ENCODE data around the gene LANCL2.
"Not testable (repeated sequence)": the region's sequence is repeated elsewhere in the genome, so short reads cannot be mapped to it uniquely, and the experiment has no call there.

LANCL2 gene

GRCh38 chr7:55463686-55464262, 98.6 kb downstream of the LANCL2 start:
- H3K4me3 Mint-ChIP-seq, result no peak overlapping the region
- H3K36me3 Mint-ChIP-seq, result peaks cover 46% of the 10 kb centered on the region
- peaks cover 24% of the 10 kb centered on the region for H3K9me3 Mint-ChIP-seq
- H3K4me1 Mint-ChIP-seq, result peaks cover 70% of the 10 kb centered on the region
- H3K27ac Mint-ChIP-seq, result peak overlapping the region; percentile 46
- H3K27me3 Mint-ChIP-seq, result no peaks in the 10 kb centered on the region

DNA sequence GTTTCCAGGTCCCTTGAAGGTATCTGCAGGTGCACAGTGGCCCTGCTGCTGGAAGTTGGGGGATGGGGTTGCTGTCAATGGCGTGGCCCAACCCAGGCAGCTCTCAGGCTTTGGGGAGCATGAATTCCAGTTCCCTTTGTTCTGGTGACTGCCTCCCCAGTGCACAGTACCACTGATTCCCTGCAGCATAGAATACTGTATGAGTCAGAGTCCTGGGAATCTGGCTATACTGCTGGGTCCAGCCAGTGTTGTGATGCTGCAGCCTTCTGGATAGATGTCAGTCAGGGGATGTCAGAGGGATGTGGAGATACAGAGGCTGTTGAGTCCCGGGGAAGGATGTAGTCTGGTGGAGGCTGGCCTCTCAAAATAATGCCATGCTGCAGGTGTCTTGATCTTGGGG, 99.3 kb downstream of the LANCL2 start:
- Mint-ChIP-seq H3K4me1 (peaks cover 70% of the 10 kb centered on the region), H3K9me3 (peaks cover 21% of the 10 kb centered on the region), H3K27me3 (no peaks in the 10 kb centered on the region), H3K36me3 (peaks cover 39% of the 10 kb centered on the region), H3K27ac (no peak overlapping the region), H3K4me3 (no peak overlapping the region)

DNA sequence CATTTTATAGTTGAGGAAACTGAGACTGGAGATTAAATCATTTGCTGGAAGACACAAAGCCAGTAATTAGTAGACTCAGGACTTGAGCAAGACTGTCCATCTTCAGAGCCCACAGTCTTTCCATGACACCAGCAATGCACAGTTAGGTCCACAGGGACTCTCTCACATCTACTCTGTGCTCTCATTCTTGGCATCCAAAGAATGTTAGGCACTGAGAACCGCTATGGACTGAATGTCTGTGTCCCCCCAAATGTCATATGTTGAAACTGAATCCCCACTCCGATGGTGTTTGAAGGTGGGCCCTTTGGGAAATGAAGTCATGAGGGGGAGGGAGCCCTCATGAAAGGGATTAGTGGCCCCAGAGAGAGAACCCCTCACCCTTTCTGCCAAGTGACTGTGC, 100.6 kb downstream of the LANCL2 start:
- peaks cover 78% of the 10 kb centered on the region for H3K4me1 Mint-ChIP-seq
- peak overlapping the region; percentile 19 for H3K4me3 Mint-ChIP-seq
- H3K27me3 Mint-ChIP-seq, result no peaks in the 10 kb centered on the region
- peaks cover 11% of the 10 kb centered on the region for H3K9me3 Mint-ChIP-seq
- no peak overlapping the region for H3K27ac Mint-ChIP-seq
- H3K36me3 Mint-ChIP-seq, result peaks cover 32% of the 10 kb centered on the region

DNA sequence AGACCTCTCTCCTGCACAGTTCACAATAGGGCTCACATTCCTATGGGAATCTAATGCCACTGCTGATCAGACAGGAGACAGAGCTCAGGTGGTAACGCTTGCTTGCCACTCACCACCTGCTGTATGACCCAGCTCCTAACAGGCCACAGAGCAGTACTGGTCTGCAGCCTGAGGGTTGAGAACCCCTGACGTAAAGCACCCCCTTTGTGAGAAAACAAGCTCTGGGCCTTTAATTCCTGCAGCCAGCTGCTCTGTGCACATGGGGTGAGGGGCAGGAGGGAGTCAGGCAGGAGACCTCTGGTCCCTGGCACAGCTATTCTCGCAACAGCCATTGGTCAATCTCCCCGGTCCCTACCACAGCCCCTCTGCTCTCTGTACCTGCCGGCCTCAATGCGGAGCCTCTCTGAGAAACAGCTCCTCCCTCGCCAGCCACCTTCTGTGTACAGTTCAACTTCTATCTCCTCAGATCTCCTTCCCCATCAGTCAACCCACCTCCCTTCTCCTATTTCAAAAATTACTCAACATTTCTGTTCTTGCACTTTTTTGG, 102.0 kb downstream of the LANCL2 start:
- peaks cover 3% of the 10 kb centered on the region for H3K9me3 Mint-ChIP-seq
- no peak overlapping the region for H3K4me3 Mint-ChIP-seq
- H3K27me3 Mint-ChIP-seq, result no peaks in the 10 kb centered on the region
- peaks cover 30% of the 10 kb centered on the region for H3K36me3 Mint-ChIP-seq
- peak overlapping the region; percentile 79 for H3K27ac Mint-ChIP-seq
- peaks cover 77% of the 10 kb centered on the region for H3K4me1 Mint-ChIP-seq

GRCh38 chr7:55468495-55468894, 103.4 kb downstream of the LANCL2 start:
- Mint-ChIP-seq H3K4me1 (peaks cover 71% of the 10 kb centered on the region), H3K36me3 (peaks cover 23% of the 10 kb centered on the region), H3K27ac (peak overlapping the region; percentile 82), H3K4me3 (peak overlapping the region; percentile 12), H3K27me3 (no peaks in the 10 kb centered on the region), H3K9me3 (no peaks in the 10 kb centered on the region)

DNA sequence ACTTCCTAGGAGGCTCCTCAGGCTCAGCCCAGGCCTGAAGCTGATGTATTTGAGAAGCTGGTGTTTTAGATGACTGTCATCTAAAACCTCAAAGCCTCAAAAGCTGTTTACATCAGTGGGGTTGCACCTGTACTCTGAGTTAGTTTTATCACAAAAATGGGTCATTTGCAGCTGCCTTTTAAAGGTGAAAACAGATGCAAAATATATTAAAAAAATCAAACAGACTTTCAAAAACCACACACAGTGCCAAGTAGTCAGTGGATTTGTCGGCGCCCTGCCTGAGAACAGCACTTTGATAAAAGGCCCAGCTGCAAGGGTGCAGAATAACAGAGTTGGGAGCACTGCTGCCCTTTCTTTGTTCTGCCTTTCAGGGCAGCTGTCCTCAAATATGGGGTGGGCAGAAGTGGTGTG, 104.1 kb downstream of the LANCL2 start:
- H3K9me3 Mint-ChIP-seq, result no peaks in the 10 kb centered on the region
- H3K4me3 Mint-ChIP-seq, result no peak overlapping the region
- peak overlapping the region; percentile 82 for H3K27ac Mint-ChIP-seq
- H3K27me3 Mint-ChIP-seq, result no peaks in the 10 kb centered on the region
- H3K4me1 Mint-ChIP-seq, result peaks cover 78% of the 10 kb centered on the region
- H3K36me3 Mint-ChIP-seq, result peaks cover 20% of the 10 kb centered on the region

GRCh38 chr7:55469721-55470120, 104.6 kb downstream of the LANCL2 start:
- peak overlapping the region; percentile 7 for H3K4me3 Mint-ChIP-seq
- no peaks in the 10 kb centered on the region for H3K27me3 Mint-ChIP-seq
- H3K36me3 Mint-ChIP-seq, result peaks cover 19% of the 10 kb centered on the region
- H3K9me3 Mint-ChIP-seq, result no peaks in the 10 kb centered on the region
- peaks cover 78% of the 10 kb centered on the region for H3K4me1 Mint-ChIP-seq
- peak overlapping the region; percentile 79 for H3K27ac Mint-ChIP-seq

- peak overlapping the region; percentile 57 for H3K4me3 Mint-ChIP-seq
- H3K4me1 Mint-ChIP-seq, result peaks cover 78% of the 10 kb centered on the region
- peak overlapping the region; percentile 92 for H3K27ac Mint-ChIP-seq
- no peaks in the 10 kb centered on the region for H3K27me3 Mint-ChIP-seq
- peaks cover 13% of the 10 kb centered on the region for H3K36me3 Mint-ChIP-seq
- no peaks in the 10 kb centered on the region for H3K9me3 Mint-ChIP-seq
Observed at GRCh38 chr7:55470261-55470660, 105.1 kb downstream of the LANCL2 start.

- H3K4me1 Mint-ChIP-seq, result peaks cover 81% of the 10 kb centered on the region
- H3K9me3 Mint-ChIP-seq, H3K4me3 Mint-ChIP-seq, H3K27me3 Mint-ChIP-seq, H3K36me3 Mint-ChIP-seq: not testable (repeated sequence)
- H3K27ac Mint-ChIP-seq, result peak overlapping the region; percentile 68
Observed at GRCh38 chr7:55471594-55471993, 106.5 kb downstream of the LANCL2 start.

DNA sequence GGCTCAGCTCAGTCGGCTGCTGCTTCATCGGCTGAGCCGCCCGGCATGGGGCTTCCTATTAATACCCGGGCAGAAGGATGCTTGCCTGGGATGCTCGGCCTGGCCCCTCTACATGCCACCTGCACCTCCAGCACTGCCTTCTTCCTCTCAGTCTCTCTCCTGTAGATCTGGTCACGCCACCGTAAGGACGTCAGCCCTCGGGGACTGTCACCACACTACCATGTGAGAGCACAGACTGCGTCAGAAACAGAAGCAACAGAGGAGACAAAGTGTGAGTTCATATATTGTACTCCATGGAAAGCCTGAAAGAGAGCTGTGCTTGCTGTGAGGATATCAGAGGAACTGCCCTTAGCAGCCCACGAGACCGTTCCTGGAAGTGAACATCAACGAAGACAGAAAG, 107.3 kb downstream of the LANCL2 start:
- H3K27ac Mint-ChIP-seq, H3K27me3 Mint-ChIP-seq, H3K4me3 Mint-ChIP-seq, H3K36me3 Mint-ChIP-seq, H3K9me3 Mint-ChIP-seq: not testable (repeated sequence)
- H3K4me1 Mint-ChIP-seq, result peaks cover 82% of the 10 kb centered on the region

GRCh38 chr7:55472928-55473725, 108.0 kb downstream of the LANCL2 start:
- no peaks in the 10 kb centered on the region for H3K9me3 Mint-ChIP-seq
- H3K36me3 Mint-ChIP-seq, result peaks cover 10% of the 10 kb centered on the region
- no peak overlapping the region for H3K4me3 Mint-ChIP-seq
- peaks cover 82% of the 10 kb centered on the region for H3K4me1 Mint-ChIP-seq
- no peaks in the 10 kb centered on the region for H3K27me3 Mint-ChIP-seq
- H3K27ac Mint-ChIP-seq, result no peak overlapping the region

DNA sequence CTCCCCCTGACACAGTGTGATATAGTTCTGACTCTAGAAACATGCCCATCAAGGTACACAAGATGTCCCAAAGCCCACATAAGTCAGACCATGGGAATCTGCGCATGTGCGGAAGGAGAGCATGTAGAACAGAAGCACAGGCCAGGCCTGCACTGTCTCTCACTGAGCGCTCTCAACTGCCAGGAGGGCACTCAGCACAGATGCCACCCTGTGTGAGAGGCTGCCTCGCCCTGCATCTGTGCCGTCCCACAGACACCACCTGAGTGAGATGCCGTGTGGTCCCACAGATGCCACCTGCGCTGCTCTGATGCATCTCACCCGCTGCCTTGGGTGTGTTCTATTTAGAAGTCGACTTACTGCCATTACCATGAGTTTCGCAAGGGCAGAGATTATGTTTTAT, 108.8 kb downstream of the LANCL2 start:
- Mint-ChIP-seq H3K27ac (peak overlapping the region; percentile 93), H3K27me3 (no peaks in the 10 kb centered on the region), H3K4me1 (peaks cover 81% of the 10 kb centered on the region), H3K9me3 (no peaks in the 10 kb centered on the region), H3K36me3 (peaks cover 11% of the 10 kb centered on the region), H3K4me3 (peak overlapping the region; percentile 36)

DNA sequence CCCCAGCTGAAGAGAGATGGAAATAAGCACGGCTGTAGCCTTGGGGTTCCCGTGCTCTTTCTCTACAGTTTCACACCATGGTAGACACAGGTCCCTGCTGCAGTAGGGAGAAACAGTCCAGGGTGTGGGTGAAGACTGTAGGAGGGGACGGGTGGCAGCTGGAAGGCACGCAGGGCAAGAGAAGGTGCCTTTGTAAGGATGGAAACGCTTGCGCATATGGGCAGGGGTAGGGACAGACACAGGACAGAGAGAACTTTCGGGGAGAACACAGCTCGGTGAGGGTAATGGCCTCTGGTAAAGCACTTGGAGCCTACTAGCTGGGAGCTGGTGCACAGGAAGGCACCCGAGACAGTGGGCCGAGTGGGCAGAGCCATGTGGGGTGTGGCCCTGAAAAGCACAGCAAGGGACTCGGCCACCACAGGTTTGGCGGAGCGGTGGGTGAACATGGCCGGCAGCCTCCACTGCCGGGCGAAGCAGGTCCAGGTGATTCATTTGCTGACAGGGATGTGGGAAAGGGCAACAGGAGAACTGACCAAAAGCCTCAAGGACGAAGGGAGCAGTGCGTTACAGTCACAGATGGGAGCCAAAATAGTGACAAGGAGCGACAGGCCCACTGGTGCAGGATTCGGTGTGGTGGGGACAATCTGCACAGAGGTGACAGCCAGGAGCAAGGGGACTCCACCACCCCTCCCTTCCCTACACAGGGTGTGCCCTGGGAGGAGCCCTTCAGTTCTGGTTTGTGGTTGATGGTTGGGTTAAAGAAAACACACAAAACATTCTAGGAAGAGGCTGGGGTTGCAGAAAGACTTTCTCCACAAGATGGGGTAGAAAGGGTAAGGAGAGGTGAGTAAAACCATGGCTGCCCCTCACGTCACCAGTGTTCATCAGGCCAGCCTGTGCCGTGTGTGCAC, 110.1 kb downstream of the LANCL2 start:
- peak overlapping the region; percentile 93 for H3K27ac Mint-ChIP-seq
- no peaks in the 10 kb centered on the region for H3K27me3 Mint-ChIP-seq
- H3K36me3 Mint-ChIP-seq, result peaks cover 11% of the 10 kb centered on the region
- no peaks in the 10 kb centered on the region for H3K9me3 Mint-ChIP-seq
- H3K4me3 Mint-ChIP-seq, result peak overlapping the region; percentile 53
- peaks cover 76% of the 10 kb centered on the region for H3K4me1 Mint-ChIP-seq

DNA sequence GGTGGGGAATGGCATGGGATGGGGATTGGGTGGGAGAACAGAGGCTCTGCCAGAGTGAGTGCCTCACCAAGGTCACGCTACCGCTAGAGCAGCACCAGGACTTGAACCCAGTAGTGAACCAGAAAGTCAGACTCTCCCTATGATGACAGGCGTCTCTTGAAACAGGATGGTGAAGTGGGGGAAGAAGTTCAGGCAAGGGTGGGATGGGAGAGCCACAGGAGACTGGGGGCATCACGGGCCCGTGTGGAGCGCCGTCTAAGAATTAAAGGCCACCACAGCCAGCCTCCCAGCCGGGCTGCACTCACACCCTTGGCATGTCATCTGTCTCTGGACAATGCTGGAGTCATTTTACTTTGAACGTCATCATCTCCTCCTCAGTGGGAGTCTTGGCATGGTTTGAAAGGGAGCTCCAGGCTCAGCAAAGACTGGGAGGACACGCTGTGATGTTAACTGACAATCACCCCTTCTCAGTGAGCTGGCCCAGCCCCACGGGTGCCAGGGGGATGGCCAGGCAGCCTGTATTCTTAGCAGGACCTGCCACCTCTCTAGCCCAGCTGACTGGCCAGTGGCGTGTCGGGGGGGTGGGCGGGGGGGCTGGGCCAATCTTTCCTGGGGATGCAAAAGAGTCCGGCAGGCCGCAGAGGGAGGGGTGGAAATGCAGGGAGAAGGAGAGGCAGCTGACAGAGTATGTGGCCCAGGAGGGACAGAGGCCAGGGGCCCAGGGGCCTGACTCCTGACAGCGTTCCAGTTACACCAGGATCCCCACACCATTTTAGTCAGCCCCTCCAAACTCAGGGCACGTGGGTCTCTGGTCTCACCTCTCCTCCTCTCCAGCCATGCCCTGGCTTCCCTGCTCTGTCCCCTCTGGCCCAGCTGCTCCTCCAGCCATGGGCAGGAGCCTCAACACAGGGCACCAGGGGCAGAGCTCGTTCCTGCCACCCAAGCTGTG, 111.0 kb downstream of the LANCL2 start:
- H3K4me3 Mint-ChIP-seq, result peak overlapping the region; percentile 53
- no peaks in the 10 kb centered on the region for H3K27me3 Mint-ChIP-seq
- H3K9me3 Mint-ChIP-seq, result no peaks in the 10 kb centered on the region
- peak overlapping the region; percentile 95 for H3K27ac Mint-ChIP-seq
- peaks cover 18% of the 10 kb centered on the region for H3K36me3 Mint-ChIP-seq
- H3K4me1 Mint-ChIP-seq, result peaks cover 80% of the 10 kb centered on the region

All from activated naive CD4-positive, alpha-beta T cell treated with anti-CD3 and anti-CD28 coated beads, Interleukin-2, amount 50 U/mL, for 24 hours (primary cell).